ENCODE data around the gene ASPG. TPM values are rescaled to one million over a fixed set of nuclear protein-coding genes. Genes with fewer than 3 reads are reported as not detected.

ASPG gene
- total RNA-seq, 1 donor from 2014 or later, result not detected

DNA sequence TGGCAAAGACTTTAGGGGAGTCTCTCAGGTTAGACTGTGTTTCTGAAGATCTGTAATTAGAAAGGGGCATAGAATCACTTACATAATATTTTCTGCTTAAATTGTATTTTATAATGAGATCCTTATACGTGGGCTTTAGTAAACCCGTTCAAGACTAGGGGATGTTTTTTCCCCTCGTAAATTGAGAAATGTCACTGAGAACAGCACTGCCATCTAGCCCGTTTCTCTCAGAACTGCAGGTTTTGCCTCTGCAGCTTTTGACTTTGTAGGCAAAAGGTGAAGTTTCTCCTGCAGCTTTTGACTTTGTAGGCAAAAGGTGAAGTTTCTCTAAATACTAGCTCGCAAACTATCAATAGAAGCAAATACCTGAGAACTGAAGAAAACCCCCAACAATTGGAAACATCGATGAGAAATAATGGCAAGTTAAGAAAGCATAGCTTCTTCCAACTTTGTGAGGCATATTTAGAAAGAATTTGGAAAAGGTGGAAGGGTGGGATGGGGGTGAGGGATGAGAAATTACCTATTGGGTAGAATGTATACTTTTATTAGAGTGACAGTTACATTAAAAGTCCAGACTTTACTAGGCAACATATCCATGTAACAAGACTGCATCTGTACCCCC, 9.9 kb upstream of the ASPG start:
- no peak for DNase-seq (ENCODE audit: extremely low read depth, low read depth, low spot score)

DNA sequence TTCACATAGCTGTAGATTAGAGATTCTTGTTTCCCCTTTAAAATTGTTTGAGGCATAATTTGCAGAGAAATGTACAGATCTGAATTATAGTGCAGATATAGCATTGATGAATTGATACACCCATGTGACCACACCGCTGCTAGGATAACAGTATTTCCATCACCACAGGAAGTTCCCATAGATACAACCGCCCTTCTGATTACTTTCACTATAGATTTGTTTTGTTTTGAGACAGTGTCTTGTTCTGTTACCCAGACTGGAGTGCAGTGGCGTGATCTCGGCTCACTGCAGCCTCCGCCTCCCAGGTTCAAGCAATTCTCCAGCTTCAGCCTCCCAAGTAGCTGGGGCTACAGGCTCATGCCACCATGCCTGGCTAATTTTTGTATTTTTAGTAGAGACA, 8.8 kb upstream of the ASPG start:
- DNase-seq (ENCODE audit: extremely low read depth, low read depth, low spot score), result no peak

DNA sequence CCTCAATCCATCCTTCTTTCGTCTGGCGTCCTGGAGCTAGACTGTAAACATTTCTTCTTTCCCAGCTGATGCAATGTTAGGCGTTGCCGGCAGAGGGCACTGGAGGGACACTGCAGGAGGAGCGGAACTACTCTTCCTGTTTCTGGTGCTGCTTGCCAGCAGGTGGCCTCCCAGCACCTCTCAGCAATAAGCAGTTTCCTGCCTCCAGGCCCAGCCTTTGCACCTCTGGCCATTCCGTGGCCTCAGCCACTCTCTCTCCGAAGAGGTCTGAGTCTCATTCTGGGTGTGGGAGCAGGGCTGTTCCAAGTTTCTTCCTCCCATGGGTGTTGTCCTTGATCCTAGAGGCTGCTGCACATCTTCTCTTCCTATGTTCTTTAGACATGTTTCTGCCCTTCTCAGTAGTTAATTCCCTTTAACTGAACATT, 7.5 kb upstream of the ASPG start:
- peak; percentile 27 for DNase-seq (ENCODE audit: extremely low read depth, low read depth, low spot score)

DNA sequence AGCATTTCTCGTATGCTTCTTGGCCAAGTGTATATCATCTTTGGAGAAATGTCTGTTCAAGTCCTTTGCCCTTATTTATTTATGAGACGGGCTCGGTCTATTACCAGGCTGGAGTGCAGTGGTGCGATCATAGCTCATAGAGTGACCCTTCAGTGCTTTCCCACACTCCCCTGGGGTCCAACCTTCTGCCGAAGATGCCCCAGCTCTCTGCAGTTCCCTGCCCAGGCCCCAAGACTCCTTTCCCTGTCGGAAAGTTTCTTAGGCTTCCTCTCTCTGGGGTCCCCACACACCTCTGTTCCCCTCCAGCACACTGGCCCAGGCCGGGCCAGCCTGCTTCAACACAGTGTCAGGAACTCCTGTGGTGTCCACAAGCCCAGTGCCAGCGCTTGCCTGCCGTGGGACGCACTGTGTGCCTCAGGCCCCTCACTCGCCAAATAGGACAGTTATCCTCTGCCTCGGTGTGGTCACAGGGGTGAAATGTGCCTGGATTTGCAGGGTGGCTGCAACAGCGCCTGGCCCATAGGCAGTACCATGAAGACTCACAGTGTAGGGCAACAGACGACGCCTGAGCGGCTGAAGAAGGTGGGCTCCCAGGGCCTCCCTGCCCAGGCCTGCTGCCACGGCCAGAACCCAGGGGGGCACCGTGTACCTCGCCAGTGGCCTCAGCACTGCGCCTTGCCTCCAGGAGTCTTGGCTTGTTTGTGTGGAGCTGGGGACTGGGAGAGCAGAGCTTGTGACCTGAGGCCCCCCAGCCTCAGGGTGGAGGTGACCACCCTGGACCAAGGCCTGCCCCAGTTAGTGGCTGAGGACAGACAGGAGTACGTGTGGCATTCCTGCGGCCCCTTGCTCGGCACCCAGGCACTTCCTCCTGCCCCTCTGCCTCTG, 4.9 kb upstream of the ASPG start:
- DNase-seq (ENCODE audit: extremely low read depth, low read depth, low spot score), result no peak

DNA sequence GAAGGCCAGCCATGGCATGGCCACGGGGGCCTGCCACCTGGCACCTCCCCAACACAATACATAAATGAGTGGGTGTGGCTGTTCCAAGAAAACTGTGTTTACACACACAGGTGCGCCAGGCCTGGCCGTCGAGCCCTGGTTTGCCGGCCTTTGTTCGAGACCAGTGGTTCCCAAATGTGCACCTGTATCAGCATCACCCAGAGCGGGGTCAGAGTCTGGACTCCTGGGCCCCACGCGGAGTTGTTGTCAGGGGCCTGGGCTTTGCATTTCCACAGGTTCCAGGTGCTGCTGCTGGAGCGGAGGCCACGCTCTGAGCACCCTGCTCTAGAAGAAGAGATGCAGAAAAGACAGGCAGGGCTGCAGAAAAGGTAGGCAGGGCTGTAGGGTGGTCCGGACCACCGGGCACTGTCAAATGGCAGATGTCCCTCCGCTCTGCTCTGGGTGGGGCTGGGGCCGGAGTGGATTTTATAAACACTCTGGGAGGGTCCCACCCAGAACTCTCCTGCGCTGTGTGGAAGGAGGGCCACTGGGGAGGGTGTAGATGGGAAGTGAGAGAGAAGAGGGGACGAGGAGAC, 4.2 kb upstream of the ASPG start:
- no peak for DNase-seq (ENCODE audit: extremely low read depth, low read depth, low spot score)

DNA sequence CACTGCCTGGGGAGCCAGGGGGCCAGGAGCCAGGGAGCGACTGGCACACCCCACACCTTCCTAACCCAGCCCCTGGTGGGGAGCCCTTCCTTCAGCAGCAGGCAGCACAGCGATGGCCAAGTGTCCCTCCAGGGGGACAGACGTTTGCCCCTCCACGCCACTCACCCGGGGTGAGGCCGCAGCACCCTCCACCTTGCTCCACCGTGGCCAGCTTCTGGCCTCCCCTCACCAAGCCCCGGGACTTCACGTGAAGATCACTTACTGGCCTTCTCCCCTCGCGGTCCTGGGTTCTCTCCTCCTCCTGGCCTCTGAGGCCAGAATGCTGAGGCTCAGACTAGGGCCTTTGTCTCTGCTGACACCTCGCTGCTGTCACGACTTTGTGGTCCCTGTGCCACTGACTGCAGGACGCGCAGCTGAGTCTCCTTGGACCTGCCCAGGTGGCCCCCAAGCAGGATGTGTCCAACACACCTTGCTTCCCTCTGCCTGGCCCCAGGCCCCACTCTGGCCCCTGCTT, 3.5 kb upstream of the ASPG start:
- DNase-seq (ENCODE audit: extremely low read depth, low read depth, low spot score), result no peak

DNA sequence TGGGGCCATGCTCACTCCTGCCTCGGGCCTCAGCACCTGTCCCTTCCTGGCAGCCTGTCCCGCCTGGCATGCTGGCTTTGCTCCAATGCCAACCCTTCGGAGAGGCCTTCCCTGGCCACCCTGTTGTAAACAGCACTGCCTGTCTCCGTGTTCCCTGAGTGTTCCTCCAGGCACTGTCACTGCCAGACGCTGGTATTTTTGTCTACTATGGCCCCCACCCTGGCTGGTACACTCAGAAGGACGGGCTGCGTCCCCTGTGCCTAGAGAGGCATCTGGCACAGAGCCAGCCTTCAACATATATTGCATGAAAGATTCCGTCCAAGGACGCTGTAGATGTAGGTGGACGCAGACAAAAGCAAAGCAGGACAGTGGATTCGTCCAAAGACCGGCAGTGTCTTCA, 2.7 kb upstream of the ASPG start:
- no peak for DNase-seq (ENCODE audit: extremely low read depth, low read depth, low spot score)

DNA sequence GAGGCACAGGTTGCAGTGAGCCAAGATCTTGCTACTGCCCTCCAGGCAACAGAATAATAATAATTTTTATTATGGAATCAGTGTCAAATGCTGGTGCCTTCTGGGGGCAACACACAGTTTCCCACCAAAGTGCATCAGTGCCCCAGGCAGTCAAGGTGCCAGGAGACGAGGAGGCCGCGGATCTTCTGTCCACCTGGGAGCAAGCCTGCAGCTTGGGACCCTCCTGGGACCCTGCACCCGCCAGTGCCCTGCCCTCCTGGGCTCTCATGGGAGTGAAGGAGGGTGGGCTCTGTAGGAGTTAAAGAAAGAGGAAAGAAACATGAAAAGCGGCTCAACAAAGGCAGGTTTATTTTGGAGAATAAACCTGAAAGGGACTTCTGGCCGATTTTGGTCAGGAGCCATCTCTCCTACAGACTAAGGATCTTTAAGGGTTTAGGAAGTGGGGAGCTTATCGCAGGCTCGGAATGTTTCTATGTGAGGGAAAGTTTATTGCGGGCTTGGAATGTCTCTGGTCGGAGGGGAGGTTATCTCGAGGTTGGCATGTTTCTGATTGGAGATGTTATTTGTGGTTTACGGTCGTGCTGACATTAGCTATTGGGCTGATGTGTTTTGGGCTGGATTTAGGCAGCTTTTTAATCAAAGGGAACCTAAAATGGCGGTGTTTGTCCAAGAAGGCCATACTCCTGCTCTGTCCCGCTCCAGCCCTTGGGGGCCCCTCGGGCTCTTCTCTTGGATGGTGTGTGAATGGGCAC, 1.1 kb upstream of the ASPG start:
- no peak for DNase-seq (ENCODE audit: extremely low read depth, low read depth, low spot score)

DNA sequence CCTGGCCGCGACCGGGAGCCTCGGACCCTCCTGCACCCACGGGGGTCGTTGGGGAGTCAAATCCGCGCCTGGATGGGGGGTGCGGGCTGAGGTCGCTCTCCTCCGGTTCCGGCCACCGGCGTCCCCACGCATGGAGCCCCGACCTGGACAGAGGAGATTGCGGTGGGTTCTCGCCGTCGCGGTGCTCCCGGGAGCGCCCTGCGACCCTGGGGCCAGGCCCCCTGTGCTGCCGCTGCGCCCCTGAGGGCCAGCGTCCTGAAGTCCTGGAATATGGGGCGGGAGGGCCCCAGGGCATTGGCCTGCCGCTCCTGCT, 345 bp downstream of the ASPG start:
- DNase-seq (ENCODE audit: extremely low read depth, low read depth, low spot score), result no peak

DNA sequence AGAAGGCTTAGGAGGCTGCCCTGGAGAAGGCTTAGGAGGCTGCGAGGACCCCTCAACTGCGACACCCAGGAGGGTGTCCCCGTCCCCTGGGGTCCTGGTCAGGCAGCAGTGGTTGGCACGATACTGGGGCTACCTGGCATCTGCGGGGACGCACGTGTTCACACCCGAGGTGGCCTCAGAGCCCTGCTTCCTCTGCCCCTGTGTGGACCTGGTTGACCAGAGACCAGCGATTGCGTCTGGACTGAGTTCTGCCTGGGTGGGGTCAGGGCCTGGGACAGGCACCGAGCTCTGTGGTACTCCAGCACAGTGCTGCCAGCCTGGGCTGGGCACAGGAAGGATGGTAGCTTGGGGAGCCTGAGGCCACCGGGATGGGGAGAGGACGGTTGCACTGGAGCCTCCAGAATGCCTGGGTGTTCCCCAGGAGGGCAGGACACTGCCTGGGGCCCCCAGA, 735 bp downstream of the ASPG start:
- DNase-seq (ENCODE audit: extremely low read depth, low read depth, low spot score), result no peak

DNA sequence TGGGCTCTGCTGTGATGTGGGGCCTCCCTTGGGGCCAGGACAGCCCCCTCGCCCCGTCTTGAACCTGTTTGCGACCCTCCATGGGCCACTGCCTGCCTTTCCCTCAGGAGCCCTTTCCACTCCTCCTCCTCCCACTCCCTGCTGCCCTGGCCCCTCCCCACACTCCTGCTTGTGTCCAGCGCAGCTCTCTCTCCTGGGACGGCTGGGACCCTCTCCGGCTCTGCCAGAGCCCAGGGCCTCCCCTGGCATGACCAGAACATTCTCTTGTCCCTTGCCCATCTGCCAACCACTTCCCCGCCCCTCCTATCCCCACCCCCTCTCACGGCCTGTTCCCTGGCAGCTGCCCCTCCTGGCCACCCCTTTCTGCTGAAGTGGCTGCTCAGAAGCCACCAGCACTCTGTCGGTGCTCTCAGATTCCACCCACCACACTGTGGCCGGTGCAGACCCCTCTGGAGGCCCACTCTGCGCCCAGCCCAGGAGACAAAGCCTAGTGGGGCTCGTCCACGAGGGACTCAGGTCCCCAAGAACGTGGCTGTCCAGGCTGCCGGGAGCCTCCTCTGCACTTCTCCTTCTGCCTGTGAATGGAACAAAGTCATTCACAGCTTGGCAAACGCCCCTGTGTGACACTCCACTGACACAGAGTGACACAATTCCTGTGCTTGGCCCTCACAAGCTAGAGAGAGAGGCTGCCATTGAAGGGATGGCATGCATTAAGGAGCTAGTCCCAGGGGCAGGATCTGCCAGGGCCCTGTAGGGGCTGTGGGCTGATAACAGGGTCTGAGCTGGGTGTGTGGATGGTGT, 1.4 kb downstream of the ASPG start:
- DNase-seq (ENCODE audit: extremely low read depth, low read depth, low spot score), result no peak

DNA sequence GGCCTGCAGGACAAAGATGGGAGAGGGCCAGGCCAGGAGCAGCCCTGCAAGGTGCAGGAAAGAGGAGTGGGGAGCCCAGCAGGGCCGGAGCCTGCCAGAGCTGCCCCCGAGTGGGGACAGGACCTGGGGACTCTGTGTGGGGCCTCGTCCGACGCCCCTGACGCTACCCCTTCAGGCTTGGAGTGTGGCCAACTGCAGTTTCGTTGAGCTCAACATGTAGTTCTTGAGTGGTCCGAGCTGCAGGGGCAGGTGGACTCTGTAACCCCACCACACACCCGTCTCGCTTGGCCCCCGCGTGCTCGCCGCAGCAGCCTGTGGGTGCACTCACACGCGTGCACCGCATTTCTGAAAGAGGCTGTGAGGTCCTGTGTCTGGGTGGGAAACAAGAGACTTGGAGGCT, 2.0 kb downstream of the ASPG start:
- DNase-seq (ENCODE audit: extremely low read depth, low read depth, low spot score), result no peak

DNA sequence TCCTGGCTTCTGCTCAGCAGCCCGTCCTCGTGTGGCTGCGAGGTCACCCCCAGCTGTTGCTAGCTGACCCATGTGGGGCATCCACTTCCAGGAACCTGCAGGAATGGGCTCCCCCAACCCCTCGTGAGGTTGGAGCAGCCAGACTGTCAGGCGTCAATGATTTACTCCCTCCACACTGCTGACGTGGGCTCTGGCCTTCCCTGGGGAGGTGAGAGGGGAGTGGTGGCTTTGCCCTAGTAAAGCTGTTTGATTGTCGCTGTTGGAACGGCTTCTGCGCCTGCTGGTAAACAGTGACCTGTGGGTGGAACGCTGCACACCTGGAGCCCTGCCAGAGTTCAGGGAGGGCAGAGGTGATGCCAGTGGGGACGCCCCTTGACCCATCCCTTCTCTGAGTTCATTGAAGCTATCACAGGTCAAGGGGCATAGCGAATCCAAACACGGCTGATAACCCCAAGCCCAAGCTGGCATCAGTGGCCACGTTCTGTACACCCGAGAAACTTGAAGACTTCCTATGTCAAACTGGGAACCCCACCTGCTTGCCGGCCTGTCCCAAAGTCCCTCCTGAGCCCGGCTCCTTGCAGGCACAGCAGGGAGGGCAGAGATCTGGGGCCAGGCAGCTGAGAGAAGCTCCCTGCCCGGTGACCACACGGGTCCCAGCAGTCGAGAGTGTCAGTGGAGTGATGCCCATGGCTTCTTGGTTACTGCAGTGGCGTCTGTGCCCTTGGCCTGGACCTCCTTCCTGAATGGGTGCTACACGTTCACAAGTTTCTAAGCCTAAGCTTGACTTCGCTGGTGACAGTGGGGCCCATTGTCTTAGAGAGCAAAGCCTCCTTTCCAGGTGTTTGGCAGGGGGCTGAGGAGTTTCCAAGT, 2.7 kb downstream of the ASPG start:
- no peak for DNase-seq (ENCODE audit: extremely low read depth, low read depth, low spot score)

DNA sequence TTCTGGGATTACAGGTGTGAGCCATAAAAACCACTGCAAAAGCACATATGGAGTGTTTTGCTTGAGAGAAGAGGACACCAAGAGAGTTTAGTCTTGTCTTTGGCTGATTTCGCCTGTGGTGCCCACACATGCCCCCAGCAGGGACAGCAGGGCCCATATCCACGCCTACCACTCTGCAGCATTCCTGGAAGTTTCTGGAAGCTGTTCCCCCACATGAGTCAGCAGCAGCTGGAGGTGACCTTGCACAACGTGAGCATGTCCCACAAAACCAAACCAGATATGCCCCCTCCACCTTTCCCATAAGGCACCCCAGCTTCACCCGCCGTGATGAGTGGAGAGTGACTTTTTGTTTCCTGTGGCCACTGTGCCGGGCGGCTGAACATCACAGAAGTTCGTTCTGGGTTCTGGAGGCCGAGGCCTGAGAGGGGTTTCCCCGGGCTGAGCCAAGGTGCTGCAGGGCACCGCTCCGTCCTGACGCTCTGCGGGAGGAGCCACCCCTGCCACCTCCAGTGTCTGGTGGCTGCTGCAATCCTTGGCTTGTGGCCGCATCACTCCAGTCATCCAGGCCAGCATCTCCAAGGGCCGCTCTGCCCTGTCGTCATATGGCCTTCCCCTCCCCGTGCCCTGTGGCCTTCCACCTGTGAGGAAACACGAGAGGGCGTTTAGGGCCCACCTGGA, 4.7 kb downstream of the ASPG start:
- DNase-seq (ENCODE audit: extremely low read depth, low read depth, low spot score), result no peak

DNA sequence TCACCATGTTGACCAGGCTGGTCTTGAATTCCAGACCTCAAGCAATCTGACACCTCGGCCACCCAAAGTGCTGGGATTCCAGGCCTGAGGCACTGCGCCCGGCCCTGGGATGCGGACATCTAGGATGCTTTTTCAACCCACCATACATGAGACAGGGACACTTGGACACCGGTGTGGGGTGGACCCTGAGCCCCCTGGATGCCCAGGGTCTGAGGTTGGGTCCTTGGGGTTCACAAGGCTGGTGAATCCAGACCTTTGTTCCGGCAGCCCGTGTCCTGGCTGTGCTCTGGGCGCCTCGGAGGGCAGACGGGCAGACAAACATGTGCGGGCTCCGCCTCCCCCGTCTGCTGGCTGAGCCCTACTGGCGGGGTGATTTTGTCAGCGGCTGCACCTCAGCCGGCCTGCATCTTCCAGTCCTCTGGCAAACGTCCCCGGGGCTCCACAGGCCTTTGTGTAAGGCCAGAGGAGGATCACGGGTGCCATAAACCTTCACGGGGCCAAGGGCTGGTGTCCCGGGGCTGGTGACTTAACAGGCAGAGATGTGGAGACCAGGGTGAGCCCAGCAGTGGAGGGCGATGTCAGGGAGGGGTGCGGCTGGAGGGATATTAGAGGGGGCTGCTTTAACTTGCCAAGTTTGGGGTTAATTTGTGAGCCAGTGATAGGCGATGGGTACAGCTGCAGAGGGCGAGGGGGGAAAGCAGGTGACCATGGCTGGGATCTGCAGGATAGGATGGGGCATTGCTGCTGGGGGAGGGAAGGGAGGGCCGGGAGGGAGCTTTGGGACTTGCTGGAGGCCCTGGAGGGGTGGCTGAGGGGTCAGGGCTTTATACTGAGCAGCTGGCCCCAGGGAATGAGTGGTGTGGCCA, 5.8 kb downstream of the ASPG start:
- no peak for DNase-seq (ENCODE audit: extremely low read depth, low read depth, low spot score)

DNA sequence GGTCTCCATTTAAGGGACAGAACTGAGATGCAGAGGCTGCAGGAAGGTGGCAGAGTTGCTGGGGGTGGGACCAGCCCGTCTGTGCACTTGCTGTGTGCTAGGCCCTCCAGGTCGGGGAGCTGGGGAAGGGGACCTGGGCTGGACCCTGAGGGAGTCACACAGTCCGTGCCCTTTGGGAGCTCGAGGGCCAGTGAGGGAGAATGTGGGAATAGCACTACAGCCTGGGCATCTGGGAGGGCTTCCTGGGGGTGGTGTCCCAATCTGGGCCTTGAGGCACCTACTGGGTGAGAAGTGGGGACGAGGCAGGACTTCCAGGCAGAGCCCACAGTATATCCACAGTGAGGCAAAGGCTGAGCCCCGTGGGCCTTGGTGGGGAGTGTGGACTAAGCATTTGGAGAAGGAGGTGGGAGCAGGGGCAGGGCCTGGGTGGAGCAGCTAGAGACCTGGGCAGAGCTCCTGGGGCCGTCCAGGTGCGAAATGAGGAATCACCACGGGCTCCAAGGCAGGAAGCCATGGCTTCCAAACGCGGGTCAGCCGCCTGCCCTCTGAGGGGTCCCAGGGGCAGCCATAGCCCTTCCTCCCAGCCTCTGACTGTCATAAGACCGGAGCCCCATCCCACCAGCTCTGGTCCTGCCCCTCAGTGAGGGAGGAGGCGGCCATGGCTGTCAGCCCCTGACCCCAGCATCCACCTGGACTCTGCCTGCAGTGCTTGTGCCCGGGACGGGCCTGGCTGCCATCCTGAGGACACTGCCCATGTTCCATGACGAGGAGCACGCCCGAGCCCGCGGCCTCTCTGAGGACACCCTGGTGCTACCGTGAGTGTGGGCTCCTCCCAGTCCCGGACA, 6.6 kb downstream of the ASPG start:
- DNase-seq (ENCODE audit: extremely low read depth, low read depth, low spot score), result no peak

DNA sequence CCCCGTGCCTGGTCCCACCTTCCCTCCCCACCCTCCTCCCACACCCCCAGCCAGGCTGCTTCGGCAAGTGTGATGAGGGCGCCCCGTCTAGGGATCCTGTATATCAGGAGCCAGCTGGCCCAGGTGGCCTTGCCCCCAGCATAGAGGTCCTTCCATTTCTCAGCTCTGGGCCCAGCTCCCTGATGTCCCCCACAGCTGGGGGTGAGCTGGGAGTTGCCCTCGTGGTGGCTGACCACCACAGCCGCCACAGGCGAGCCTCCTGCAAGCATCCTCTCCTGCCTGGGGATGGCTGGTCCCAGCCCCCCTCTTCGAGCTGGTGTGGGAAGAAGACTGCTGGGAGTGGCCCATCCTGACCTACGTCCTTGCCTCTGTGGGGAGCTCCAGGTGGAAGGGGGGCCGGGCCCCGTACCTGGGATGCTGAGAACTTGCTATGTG, 7.4 kb downstream of the ASPG start:
- no peak for DNase-seq (ENCODE audit: extremely low read depth, low read depth, low spot score)
